ENCODE results near the gene CARD19.

Gene CARD19

DNA sequence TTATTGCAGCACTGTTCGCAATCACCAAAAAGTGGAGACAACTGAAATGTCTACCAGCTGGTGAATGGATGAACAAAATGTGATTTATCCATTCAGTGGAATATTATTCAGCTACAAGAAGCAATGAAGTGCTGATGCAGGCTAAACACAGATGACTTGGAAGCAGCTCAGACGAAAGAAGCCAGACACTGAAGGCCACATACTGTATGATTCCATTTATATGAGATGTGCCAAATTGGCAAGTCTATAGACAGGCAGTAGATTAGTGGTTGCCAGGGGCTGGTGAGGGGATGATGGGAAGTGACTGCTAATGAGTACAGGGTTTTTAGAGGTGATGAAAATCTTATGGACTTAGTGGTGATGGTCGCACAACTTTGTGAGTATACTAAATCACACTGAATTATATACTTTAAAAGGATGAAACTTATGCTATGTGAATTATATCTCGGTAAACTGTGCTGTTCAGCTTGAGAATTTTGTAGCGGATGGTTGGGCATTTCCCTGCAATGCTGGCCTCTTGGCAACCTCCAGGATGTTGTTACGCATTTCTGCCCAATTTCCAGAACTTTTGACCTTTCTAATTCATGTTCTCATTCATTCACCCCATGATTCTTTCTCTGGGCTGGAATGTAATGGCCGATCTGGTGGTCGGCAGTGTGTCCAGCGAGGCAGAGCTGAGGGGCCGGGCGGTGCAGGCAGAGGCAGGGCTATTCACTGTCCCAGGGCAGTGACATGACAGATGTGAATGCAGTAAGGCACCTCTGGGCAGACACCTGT is 66.0 kb downstream of the CARD19 start:
- no peak for DNase-seq (ENCODE audit: low read depth)
